Gastrocnemius medialis (tissue), 4 donors: ENCODE results near the gene CAMSAP1. TPM values are rescaled to one million over a fixed set of nuclear protein-coding genes. Genes with fewer than 3 reads are reported as not detected.
"Not testable (repeated sequence)": the region's sequence is repeated elsewhere in the genome, so short reads cannot be mapped to it uniquely, and the experiment has no call there.

Experiments used
- ATAC-seq, 2 donors: fragments of 150-250 bp; one replicate each; pipeline ENCODE4 v1.9.1; 2016
- DNase-seq, 2 donors: peaks; one replicate each; pipeline ENCODE4 v3.0.0-alpha.2; 2019
- H3K27ac ChIP-seq, 4 donors: fragments of 200-600 bp; sonication (generic); 1 replicate in 1 of 4; 2 replicates in 3 of 4; pipeline ENCODE4 v1.5.1; 2016 to 2018; ENCODE audit warnings: mild to moderate bottlenecking in 2 of 4, moderate library complexity in 1 of 4
- H3K27me3 ChIP-seq, 3 donors: fragments of 200-600 bp; sonication (generic) in 2 of 3; 1 replicate in 1 of 3; 2 replicates in 2 of 3; pipeline versions ENCODE4 v1.5.1 to v1.6.0; 2016 to 2019; ENCODE audit warnings: mild to moderate bottlenecking in 1 of 3, moderate library complexity in 1 of 3
- H3K36me3 ChIP-seq, 2 donors: fragments of 200-600 bp; sonication (generic) in 1 of 2; one replicate each; pipeline ENCODE4 v1.5.1; 2017 to 2018
- H3K4me1 ChIP-seq, 2 donors: fragments of 200-600 bp; sonication (generic) in 1 of 2; one replicate each; pipeline ENCODE4 v1.5.1; 2016 to 2017; ENCODE audit warnings: mild to moderate bottlenecking in 2 of 2
- H3K4me3 ChIP-seq, 4 donors: fragments of 200-600 bp; sonication (generic) in 3 of 4; 1 replicate in 1 of 4; 2 replicates in 3 of 4; pipeline ENCODE4 v1.5.1; 2016 to 2019; ENCODE audit warnings: mild to moderate bottlenecking in 2 of 4
- H3K9me3 ChIP-seq, 3 donors: fragments of 200-600 bp; sonication (generic) in 2 of 3; 1 replicate in 1 of 3; 2 replicates in 2 of 3; pipeline ENCODE4 v1.5.1; 2016 to 2019
- POLR2A ChIP-seq, 2 donors: fragments of 450-650 bp; IDR thresholded peaks; one replicate each; pipeline ENCODE4 v1.6.1; 2017; ENCODE audit warnings: antibody characterized with exemption in 2 of 2, mild to moderate bottlenecking in 2 of 2, moderate library complexity in 2 of 2
- in situ Hi-C, 4 donors: fragments of 200-750 bp; cut with MboI; loops; one replicate each; pipeline versions ENCODE4 v1.15.0 to v1.8.0; 2017; ENCODE audit warnings: low sequenced_read_pairs in 4 of 4
- intact Hi-C: fragments of 100-400 bp; cut with DNase I; formaldehyde crosslinking; loops from one replicate; pipeline ENCODE4 v1.15.1; 2023; ENCODE audit warnings: low total_unique reads
- total RNA-seq, 4 donors: library from RNA; depleted of rRNA; stranded (reverse); fragments of >200 nt; gene quantifications; one replicate each; pipeline versions ENCODE4 v1.1.0 to v1.2.3, GENCODE V29; 2016
- TF ChIP-seq, protein P1 (sequence below), 5 experiments: fragments of 450-650 bp in 3 of 5; fragments of 200-600 bp in 2 of 5; sonication (generic) in 2 of 5; IDR thresholded peaks in 4 of 5; conservative IDR thresholded peaks in 1 of 5; 1 replicate in 4 of 5; 2 replicates in 1 of 5; pipeline ENCODE4 v1.5.1; 2016 to 2019; ENCODE audit warnings: antibody characterized with exemption in 5 of 5, mild to moderate bottlenecking in 3 of 5, moderate library complexity in 3 of 5

CAMSAP1 gene
- total RNA-seq, 4 donors from 2014 or later = 54.8 to 94.9 (median 82.9) TPM

DNA sequence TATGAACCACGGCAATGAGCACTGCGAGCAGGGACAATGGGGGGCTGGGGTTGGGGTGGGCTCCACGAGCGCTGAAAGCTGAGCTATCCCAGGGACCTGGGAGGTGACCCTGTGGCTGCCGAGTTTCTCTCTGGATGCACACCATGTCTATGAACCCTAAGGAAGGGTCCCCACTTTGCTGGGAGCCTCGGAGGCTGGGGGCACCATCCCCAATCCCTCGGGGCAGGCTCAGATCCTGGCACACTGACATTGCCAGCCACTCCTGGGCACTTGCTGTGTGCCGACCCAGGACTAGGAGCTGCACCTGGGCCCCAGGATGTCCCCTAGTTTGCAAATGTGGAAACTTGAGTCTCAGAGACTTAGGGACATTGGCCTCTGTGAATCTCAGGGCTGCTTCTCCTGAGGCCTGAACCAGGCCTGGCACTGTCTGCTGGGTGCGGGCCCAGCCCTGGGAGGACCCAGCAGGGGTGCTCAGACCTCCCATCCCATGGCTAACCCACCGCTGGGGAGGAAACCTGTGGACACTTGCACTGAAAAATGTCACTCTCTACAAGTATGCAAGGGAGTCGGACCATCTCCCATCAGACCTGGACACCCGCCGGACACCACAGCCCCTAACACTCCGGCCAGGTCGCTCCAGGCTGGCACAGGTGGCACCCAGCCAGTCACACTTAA lies 13.0 kb upstream of the CAMSAP1 start:
- peak in 1 of 2 donors; percentile 12 for DNase-seq
- no peak for TF ChIP-seq POLR2A (IDR thresholded peaks at IDR 0.05)
- TF ChIP-seq, protein P1, sequence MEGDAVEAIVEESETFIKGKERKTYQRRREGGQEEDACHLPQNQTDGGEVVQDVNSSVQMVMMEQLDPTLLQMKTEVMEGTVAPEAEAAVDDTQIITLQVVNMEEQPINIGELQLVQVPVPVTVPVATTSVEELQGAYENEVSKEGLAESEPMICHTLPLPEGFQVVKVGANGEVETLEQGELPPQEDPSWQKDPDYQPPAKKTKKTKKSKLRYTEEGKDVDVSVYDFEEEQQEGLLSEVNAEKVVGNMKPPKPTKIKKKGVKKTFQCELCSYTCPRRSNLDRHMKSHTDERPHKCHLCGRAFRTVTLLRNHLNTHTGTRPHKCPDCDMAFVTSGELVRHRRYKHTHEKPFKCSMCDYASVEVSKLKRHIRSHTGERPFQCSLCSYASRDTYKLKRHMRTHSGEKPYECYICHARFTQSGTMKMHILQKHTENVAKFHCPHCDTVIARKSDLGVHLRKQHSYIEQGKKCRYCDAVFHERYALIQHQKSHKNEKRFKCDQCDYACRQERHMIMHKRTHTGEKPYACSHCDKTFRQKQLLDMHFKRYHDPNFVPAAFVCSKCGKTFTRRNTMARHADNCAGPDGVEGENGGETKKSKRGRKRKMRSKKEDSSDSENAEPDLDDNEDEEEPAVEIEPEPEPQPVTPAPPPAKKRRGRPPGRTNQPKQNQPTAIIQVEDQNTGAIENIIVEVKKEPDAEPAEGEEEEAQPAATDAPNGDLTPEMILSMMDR (IDR thresholded peaks at IDR 0.05 in 4 of 5, conservative IDR thresholded peaks at IDR 0.05 in 1 of 5) = no peak
- Histone ChIP-seq H3K4me3 (no peak overlapping the region), H3K27me3 (no peaks in the 10 kb centered on the region), H3K36me3 (peaks cover 0 to 40% of the 10 kb centered on the region in 2 donors), H3K4me1 (peaks cover 0 to 10% of the 10 kb centered on the region in 2 donors), H3K27ac (peak overlapping the region in 3 of 4 donors; percentile 69 to 99 (median 96)), H3K9me3 (no peaks in the 10 kb centered on the region)
- in situ Hi-C loops = no loop called here
- ATAC-seq = no peak
- intact Hi-C loops = no loop called here

DNA sequence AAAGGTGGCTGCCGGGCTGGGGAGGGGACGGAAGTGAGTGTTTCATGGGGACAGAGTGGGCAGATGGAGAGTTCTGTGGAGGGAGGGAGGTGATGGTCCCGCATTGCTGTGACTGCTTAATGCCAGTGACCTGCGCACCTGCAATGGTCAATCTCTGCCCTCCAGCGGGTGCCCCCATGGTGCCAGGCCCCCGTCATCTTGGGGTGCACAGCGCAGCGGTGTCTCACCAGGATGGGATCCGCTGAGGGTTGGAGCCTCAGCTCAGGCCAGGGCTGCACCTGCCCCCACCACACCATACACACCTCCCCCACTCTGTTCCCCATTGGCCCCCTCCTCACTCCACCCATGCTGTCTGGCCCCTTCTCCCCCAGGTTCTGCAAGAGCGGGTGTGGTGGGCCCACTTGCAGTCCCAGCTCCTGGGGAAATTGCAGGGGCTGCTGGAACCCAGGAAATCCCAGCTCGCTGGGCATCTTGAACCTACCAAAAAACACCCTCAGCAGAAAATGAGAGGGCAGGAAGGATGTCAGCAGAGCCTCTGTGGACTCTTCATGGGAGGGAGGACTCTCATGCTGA lies 12.1 kb upstream of the CAMSAP1 start:
- no peak for ATAC-seq
- in situ Hi-C loops (no loop called here), intact Hi-C loops (no loop called here)
- DNase-seq = peak in 1 of 2 donors; percentile 10
- Histone ChIP-seq H3K9me3 (no peaks in the 10 kb centered on the region), H3K4me1 (peaks cover 0 to 10% of the 10 kb centered on the region in 2 donors), H3K4me3 (no peak overlapping the region), H3K27me3 (no peaks in the 10 kb centered on the region), H3K27ac (peak overlapping the region in 1 of 4 donors; percentile 6), H3K36me3 (peaks cover 0 to 40% of the 10 kb centered on the region in 2 donors)
- no peak for TF ChIP-seq POLR2A (IDR thresholded peaks at IDR 0.05)
- TF ChIP-seq, protein P1 (IDR thresholded peaks at IDR 0.05 in 4 of 5, conservative IDR thresholded peaks at IDR 0.05 in 1 of 5) = no peak

- ATAC-seq, in situ Hi-C loops, H3K9me3 ChIP-seq: not testable (repeated sequence)
Measured at GRCh38 chr9:135916227-135916626, 8.9 kb upstream of the CAMSAP1 start.

DNA sequence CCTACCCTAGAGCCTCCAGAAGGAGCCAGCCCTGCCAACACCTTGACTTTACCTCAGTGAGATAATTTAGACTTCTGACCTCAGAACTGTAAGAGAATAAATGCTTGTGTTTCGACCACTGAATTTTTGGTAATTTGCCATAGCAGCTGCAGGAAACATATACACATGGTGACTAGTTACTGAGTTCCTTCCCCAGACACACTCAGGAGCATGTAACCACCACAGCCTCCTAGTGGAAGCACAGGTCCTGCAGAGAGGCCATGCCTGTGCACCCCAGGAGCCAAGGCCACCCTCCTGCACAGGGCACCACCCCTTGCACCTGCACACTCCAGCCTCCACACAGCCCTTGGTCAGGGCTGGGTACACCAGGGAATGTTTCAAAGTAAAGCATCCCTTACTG lies 7.6 kb upstream of the CAMSAP1 start:
- Histone ChIP-seq H3K4me3 (no peak overlapping the region), H3K27me3 (no peaks in the 10 kb centered on the region), H3K4me1 (no peaks in the 10 kb centered on the region), H3K27ac (peak overlapping the region in 1 of 4 donors; percentile 47), H3K36me3 (peaks cover 0 to 49% of the 10 kb centered on the region in 2 donors), H3K9me3 (no peaks in the 10 kb centered on the region)
- DNase-seq (no peak), ATAC-seq (no peak)
- in situ Hi-C loops (no loop called here), intact Hi-C loops (no loop called here)
- TF ChIP-seq, protein P1 (IDR thresholded peaks at IDR 0.05 in 4 of 5, conservative IDR thresholded peaks at IDR 0.05 in 1 of 5) = no peak
- TF ChIP-seq POLR2A (IDR thresholded peaks at IDR 0.05) = no peak

More at GRCh38 chr9:135916227-135916626, 8.9 kb upstream of the CAMSAP1 start:
- peaks cover 0 to 43% of the 10 kb centered on the region in 2 donors for H3K36me3 ChIP-seq
- H3K27me3 ChIP-seq, DNase-seq, H3K4me1 ChIP-seq, intact Hi-C loops, H3K27ac ChIP-seq, H3K4me3 ChIP-seq: not testable (repeated sequence)

- H3K9me3 ChIP-seq, H3K4me3 ChIP-seq, H3K27me3 ChIP-seq, ATAC-seq, in situ Hi-C loops, intact Hi-C loops: not testable (repeated sequence)
- peaks cover 0 to 44% of the 10 kb centered on the region in 2 donors for H3K36me3 ChIP-seq
- H3K27ac ChIP-seq = peak overlapping the region in 2 of 4 donors; percentile 46 to 50
- peak in 1 of 2 donors; percentile 9 for DNase-seq
- peaks cover 12 to 15% of the 10 kb centered on the region in 2 donors for H3K4me1 ChIP-seq
Measured at GRCh38 chr9:135911233-135911632, 3.9 kb upstream of the CAMSAP1 start.
